K562 (cell line): ENCODE data around the gene VWA7. TPM values are rescaled to one million over a fixed set of nuclear protein-coding genes. Genes with fewer than 3 reads are reported as not detected.

Source experiments
- ATAC-seq: fragments of 200-7000 bp; cut with Tn5 transposase; 3 replicates; pipeline ENCODE4 v1.9.1; 2020; ENCODE audit warnings: moderate library complexity
- BruUV-seq: library from RNA; stranded (reverse); fragments of 400-500 nt; replicated peaks from 2 replicates; lab custom pipeline; 2021; lab: Mats Ljungman, UMichigan
- CTCF ChIA-PET: fragments of 300-600 bp; formaldehyde crosslinking; extraction: SDS; loops from one replicate; lab custom pipeline; 2021; ENCODE audit warnings: low intra/inter-chr PET ratio; lab: Yijun Ruan, JAX
- POLR2A ChIA-PET: fragments of 300-600, 350-650 bp; sonication (Branson Sonifier 250); formaldehyde crosslinking; extraction: SDS; loops from one replicate; lab custom pipeline; 2021; ENCODE audit warnings: antibody characterized with exemption, inconsistent platforms; lab: Yijun Ruan, JAX
- DNase-seq, 4 experiments: peaks; one replicate each; pipeline versions ENCODE4 v3.0.0 to v3.0.0-alpha.2; 2011 to 2018; ENCODE audit warnings: low spot score in 3 of 4, mixed read lengths in 3 of 4; ENCODE audit errors: extremely low read depth in 1 of 4
- FAIRE-seq: peaks from 2 replicates; lab custom pipeline; 2011; peaks lifted over from hg19 to GRCh38; lab: Jason Lieb, UNC
- H2AFZ ChIP-seq: 2 replicates; pipeline ENCODE4 v1.6.0; 2011; ENCODE audit warnings: low read depth, low read length, control low read depth, inconsistent platforms
- H3K27ac ChIP-seq: fragments of 200-600 bp; 3 replicates; pipeline ENCODE4 v1.8.0; 2011; ENCODE audit warnings: low read depth, mild to moderate bottlenecking, control low read depth, inconsistent platforms, low read length, moderate library complexity, mixed read lengths; ENCODE audit errors: extremely low read depth
- H3K27me3 ChIP-seq, 2 experiments: fragments of 300-600 bp in 1 of 2; 2 replicates in 1 of 2; 3 replicates in 1 of 2; pipeline versions ENCODE4 v1.6.0 to v1.8.0; 2011; ENCODE audit warnings: inconsistent platforms in 2 of 2, low read length in 2 of 2, mild to moderate bottlenecking in 1 of 2, mixed read lengths in 1 of 2, moderate library complexity in 1 of 2; ENCODE audit not compliant: control insufficient read depth in 2 of 2, insufficient read depth in 2 of 2
- H3K36me3 ChIP-seq: fragments of 300-600 bp; 3 replicates; pipeline ENCODE4 v1.8.0; 2011; ENCODE audit warnings: mild to moderate bottlenecking, low read length, inconsistent platforms; ENCODE audit not compliant: control insufficient read depth, insufficient read depth
- H3K4me1 ChIP-seq, 2 experiments: fragments of 200-600 bp in 1 of 2; replicated peaks in 1 of 2; 2 replicates in 1 of 2; 3 replicates in 1 of 2; pipeline versions ENCODE4 v1.5.1 to v1.8.0; 2011; ENCODE audit warnings: inconsistent platforms in 2 of 2, low read length in 2 of 2, mild to moderate bottlenecking in 1 of 2, mixed read lengths in 1 of 2, moderate library complexity in 1 of 2; ENCODE audit not compliant: control insufficient read depth in 2 of 2, insufficient read depth in 2 of 2
- H3K4me2 ChIP-seq: 2 replicates; pipeline ENCODE4 v1.6.1; 2011; ENCODE audit warnings: low read length, control low read depth, inconsistent platforms, mixed read lengths; ENCODE audit not compliant: insufficient read depth
- H3K4me3 ChIP-seq: fragments of 200-600 bp; sonication (generic), shearing (Covaris generic); 2 replicates; pipeline ENCODE4 v1.5.1; 2016; ENCODE audit warnings: control low read depth, inconsistent platforms
- H3K79me2 ChIP-seq: fragments of 200-600 bp; 3 replicates; pipeline ENCODE4 v1.8.0; 2011; ENCODE audit warnings: low read length, inconsistent platforms; ENCODE audit not compliant: control insufficient read depth, insufficient read depth
- H3K9ac ChIP-seq, 2 experiments: 2 replicates each; pipeline versions ENCODE4 v1.6.0 to v1.6.1; 2011; ENCODE audit warnings: low read depth in 2 of 2, low read length in 2 of 2, control low read depth in 1 of 2, inconsistent platforms in 1 of 2, mild to moderate bottlenecking in 1 of 2, mixed read lengths in 1 of 2; ENCODE audit not compliant: insufficient read depth in 1 of 2
- H3K9me1 ChIP-seq: one replicate; pipeline ENCODE4 v1.6.0; 2011; ENCODE audit warnings: inconsistent platforms, mild to moderate bottlenecking, low read length, moderate library complexity; ENCODE audit not compliant: control insufficient read depth, insufficient read depth
- H3K9me3 ChIP-seq: replicated peaks from 2 replicates; pipeline ENCODE4 v1.5.1; 2011; ENCODE audit warnings: low read depth, low read length, inconsistent platforms; ENCODE audit not compliant: control insufficient read depth, insufficient read depth
- H4K20me1 ChIP-seq: replicated peaks from 2 replicates; pipeline ENCODE4 v1.6.1; 2011; ENCODE audit warnings: low read length, inconsistent platforms, mixed read lengths; ENCODE audit not compliant: control insufficient read depth, insufficient read depth
- FOS ChIP-seq: IDR thresholded peaks from 3 replicates; pipeline ENCODE4 v1.6.1; 2011; ENCODE audit not compliant: insufficient read length; ENCODE audit errors: extremely low read depth
- FOXK2 ChIP-seq, 2 experiments: fragments of 450-650 bp; IDR thresholded peaks in 1 of 2; conservative IDR thresholded peaks in 1 of 2; 2 replicates each; pipeline ENCODE4 v1.6.1; 2016; ENCODE audit warnings: low read depth in 2 of 2, mild to moderate bottlenecking in 1 of 2
- FOXP1 ChIP-seq: sonication (generic); formaldehyde crosslinking; IDR thresholded peaks from 2 replicates; pipeline ENCODE4 v1.8.0; 2022; ENCODE audit warnings: mild to moderate bottlenecking, missing genetic modification reagents
- HSF4 ChIP-seq: fragments of 250-450 bp; sonication (Bioruptor Pico); IDR thresholded peaks from 2 replicates; pipeline ENCODE4 v2.1.2; 2022; ENCODE audit warnings: mild to moderate bottlenecking, moderate library complexity, borderline replicate concordance
- MAFG ChIP-seq: fragments of 450-650 bp; conservative IDR thresholded peaks from 2 replicates; pipeline ENCODE4 v1.6.1; 2016; ENCODE audit warnings: missing genetic modification characterization, missing compliant biosample characterization
- NR2C1 ChIP-seq, 2 experiments: fragments of 450-650 bp; IDR thresholded peaks; 2 replicates each; pipeline ENCODE4 v1.6.1; 2017; ENCODE audit warnings: mild to moderate bottlenecking in 2 of 2, antibody characterized with exemption in 1 of 2, inconsistent platforms in 1 of 2, missing compliant biosample characterization in 1 of 2, missing genetic modification characterization in 1 of 2
- PHF20 ChIP-seq: fragments of 450-650 bp; IDR thresholded peaks from 2 replicates; pipeline ENCODE4 v1.6.1; 2018; ENCODE audit not compliant: partially characterized antibody
- PHF8 ChIP-seq: fragments of 200-600 bp; sonication (generic); IDR thresholded peaks from 2 replicates; pipeline ENCODE4 v1.6.1; 2012; ENCODE audit warnings: mixed run types, mild to moderate bottlenecking, inconsistent platforms, low read length, moderate library complexity, borderline replicate concordance
- PML ChIP-seq: IDR thresholded peaks from 2 replicates; pipeline ENCODE4 v1.6.1; 2012; ENCODE audit warnings: low read length, inconsistent platforms
- POLR2A ChIP-seq: fragments of 450-650 bp; conservative IDR thresholded peaks from 2 replicates; pipeline ENCODE4 v1.6.1; 2016
- RBFOX2 ChIP-seq: fragments of 200-400 bp; formaldehyde crosslinking; IDR thresholded peaks from 2 replicates; pipeline ENCODE4 v1.6.1; 2017; ENCODE audit warnings: low read depth, mild to moderate bottlenecking, low read length, moderate library complexity
- RBM22 ChIP-seq: fragments of 200-400 bp; formaldehyde crosslinking; IDR thresholded peaks from 2 replicates; pipeline ENCODE4 v1.6.1; 2018; ENCODE audit warnings: low read length, low read depth; ENCODE audit not compliant: poor library complexity, severe bottlenecking
- SMAD4 ChIP-seq: fragments of 250-450 bp; sonication (Bioruptor Pico); conservative IDR thresholded peaks from 2 replicates; pipeline ENCODE4 v1.8.0; 2021; ENCODE audit warnings: inconsistent platforms, mild to moderate bottlenecking, moderate library complexity
- ZNF76 ChIP-seq: fragments of 250-450 bp; sonication (Bioruptor Pico); IDR thresholded peaks from 2 replicates; pipeline ENCODE4 v1.4.0; 2020; ENCODE audit warnings: mild to moderate bottlenecking, moderate library complexity, borderline replicate concordance
- WGBS: fragments of 100-300 bp; shearing (Covaris generic); methylation state at CpG from one replicate; pipeline ENCODE4 v1.1.6; 2016; ENCODE audit warnings: low coverage, mixed read lengths; ENCODE audit not compliant: insufficient coverage; ENCODE audit errors: missing lambda C conversion rate; 5-methylcytosine and 5-hydroxymethylcytosine counted together
- in situ Hi-C: fragments of 300-500 bp; cut with MboI; formaldehyde crosslinking; loops from 4 replicates; pipeline ENCODE4 v1.15.0; 2018; ENCODE audit warnings: inconsistent platforms, mixed read lengths
- intact Hi-C: fragments of 100-400 bp; cut with micrococcal nuclease; formaldehyde crosslinking; loops from 2 replicates; pipeline ENCODE4 v1.14.2; 2022
- polyA plus RNA-seq, 8 experiments: library from polyadenylated mRNA; depleted of rRNA in 4 of 8; stranded (reverse) in 5 of 8; unstranded in 3 of 8; fragments of >200 nt; fragmentation: Nextera tagmentation in 2 of 8; fragmentation: Illumina TruSeq in 1 of 8; extraction: Ambion mirVana in 2 of 8; extraction: Trizol in 1 of 8; gene quantifications; 2 replicates each; pipeline versions ENCODE4 v1.2.1 to v1.2.3, GENCODE V29; 2011 to 2014; ENCODE audit warnings: inconsistent platforms in 1 of 8, missing spikeins in 1 of 8
- total RNA-seq, 7 experiments: library from RNA; depleted of rRNA in 6 of 7; stranded (reverse); fragments of >200 nt in 6 of 7; fragmentation: Illumina TruSeq in 2 of 7; extraction: Trizol in 2 of 7; gene quantifications; 2 replicates each; pipeline versions ENCODE4 v1.2.1 to v1.2.3, GENCODE V29; 2011 to 2021; ENCODE audit warnings: low replicate concordance in 1 of 7

VWA7 gene
- total and polyA plus RNA-seq, 9 of the 15 experiments (the other 6 are each of a cell fraction or from before 2014, with no cell fraction given) = 0.18 to 2.9 (median 0.95) TPM

GRCh38 chr6:31781244-31782125, 4.4 kb upstream of the VWA7 start:
- Histone ChIP-seq H3K9me1 (no peaks in the 10 kb centered on the region), H3K9me3 (no peaks in the 10 kb centered on the region), H3K27ac (no peak overlapping the region), H3K4me1 (peaks cover 20 to 58% of the 10 kb centered on the region in 2 experiments), H3K36me3 (peaks cover 91% of the 10 kb centered on the region; the same call in 2 of the 3 replicates), H4K20me1 (no peaks in the 10 kb centered on the region), H3K9ac (peak overlapping the region in 1 of 2 experiments; percentile 45; a peak in 1 of 4 replicates), H2AFZ (no peak overlapping the region), H3K27me3 (no peaks in the 10 kb centered on the region), H3K4me3 (no peak overlapping the region), H3K79me2 (no peaks in the 10 kb centered on the region), H3K4me2 (no peak overlapping the region)
- FAIRE-seq (no peak), ATAC-seq (no peak), DNase-seq (no peak)
- WGBS = 95% methylated on average over 23 of the region's 23 CpGs
- intact Hi-C loops = no loop called here
- POLR2A ChIA-PET = interaction anchor here (0.6 to 5.5 kb wide), 8 partner anchors 9 to 55 kb away, joined by 3 to 47 read pairs (median 4); partner anchors contain the start of genes HSPA1B and VARS1
- BruUV-seq = no TSS peak
- in situ Hi-C loops = no loop called here
- CTCF ChIA-PET = no interaction called here
- peak; percentile 15 for TF ChIP-seq RBM22
- no peak for TF ChIP-seq SMAD4
- peak; percentile 39; the same call in 1 of the 2 replicates for TF ChIP-seq POLR2A
- TF ChIP-seq PML = 0 out of 2 replicates have a peak, but pooled peaks have one; percentile 15
- peak; percentile 93 for TF ChIP-seq NR2C1 (IDR thresholded peaks at IDR 0.05)
- TF ChIP-seq NR2C1 (tag; IDR thresholded peaks at IDR 0.05) = peak; percentile 94
- TF ChIP-seq PHF20 = no peak
- no peak for TF ChIP-seq FOXK2 (conservative IDR thresholded peaks at IDR 0.05 in 1 of 2, IDR thresholded peaks at IDR 0.05 in 1 of 2; ENCODE audit: low read depth in 2 of 2)
- no peak for TF ChIP-seq ZNF76 (CRISPR knock-in tag)
- TF ChIP-seq MAFG (tag) = no peak
- TF ChIP-seq HSF4 = no peak
- no peak for TF ChIP-seq PHF8
- no peak for TF ChIP-seq FOS
- peak; percentile 36 for TF ChIP-seq RBFOX2
- no peak for TF ChIP-seq FOXP1 (CRISPR knock-in tag)
